ENCODE results near the gene MBOAT1. TPM values are rescaled to one million over a fixed set of nuclear protein-coding genes. Genes with fewer than 3 reads are reported as not detected.

MBOAT1 gene
- total RNA-seq, 1 donor from 2014 or later: 1.1 TPM

- DNase-seq (ENCODE audit: low spot score): no peak
- TF ChIP-seq CTCF (IDR thresholded peaks at IDR 0.05): no peak
- no peak overlapping the region for H3K4me3 Mint-ChIP-seq (ENCODE audit: unreplicated experiment)
- H3K27me3 Mint-ChIP-seq (ENCODE audit: low read depth): no peaks in the 10 kb centered on the region
- peaks cover 19% of the 10 kb centered on the region for H3K9me3 Mint-ChIP-seq (ENCODE audit: low read depth)
- H3K36me3 Mint-ChIP-seq (ENCODE audit: low read depth): no peaks in the 10 kb centered on the region
- no peak overlapping the region for H3K27ac Mint-ChIP-seq (ENCODE audit: unreplicated experiment)
- H3K4me1 Mint-ChIP-seq (ENCODE audit: low read depth): no peaks in the 10 kb centered on the region
These were observed 143.2 kb downstream of the MBOAT1 start for GRCh38 chr6:20069021-20069522.

GRCh38 chr6:20068421-20068988 lies 143.8 kb downstream of the MBOAT1 start:
- Mint-ChIP-seq H3K4me1 (ENCODE audit: low read depth) (no peaks in the 10 kb centered on the region), H3K27ac (ENCODE audit: unreplicated experiment) (no peak overlapping the region), H3K36me3 (ENCODE audit: low read depth) (no peaks in the 10 kb centered on the region), H3K27me3 (ENCODE audit: low read depth) (no peaks in the 10 kb centered on the region), H3K4me3 (ENCODE audit: unreplicated experiment) (no peak overlapping the region), H3K9me3 (ENCODE audit: low read depth) (peaks cover 19% of the 10 kb centered on the region)
- no peak for DNase-seq (ENCODE audit: low spot score)
- no peak for TF ChIP-seq CTCF (IDR thresholded peaks at IDR 0.05)

- H3K4me3 Mint-ChIP-seq (ENCODE audit: unreplicated experiment): no peak overlapping the region
- no peaks in the 10 kb centered on the region for H3K27me3 Mint-ChIP-seq (ENCODE audit: low read depth)
- no peaks in the 10 kb centered on the region for H3K4me1 Mint-ChIP-seq (ENCODE audit: low read depth)
- no peaks in the 10 kb centered on the region for H3K36me3 Mint-ChIP-seq (ENCODE audit: low read depth)
- DNase-seq (ENCODE audit: low spot score): no peak
- H3K9me3 Mint-ChIP-seq (ENCODE audit: low read depth): no peaks in the 10 kb centered on the region
- TF ChIP-seq CTCF (IDR thresholded peaks at IDR 0.05): no peak
- H3K27ac Mint-ChIP-seq (ENCODE audit: unreplicated experiment): no peak overlapping the region
These were observed 150.3 kb downstream of the MBOAT1 start for GRCh38 chr6:20061952-20062351.

- Mint-ChIP-seq H3K4me1 (ENCODE audit: low read depth) (peaks cover 5% of the 10 kb centered on the region), H3K27ac (ENCODE audit: unreplicated experiment) (no peak overlapping the region), H3K4me3 (ENCODE audit: unreplicated experiment) (no peak overlapping the region), H3K9me3 (ENCODE audit: low read depth) (no peaks in the 10 kb centered on the region), H3K36me3 (ENCODE audit: low read depth) (no peaks in the 10 kb centered on the region), H3K27me3 (ENCODE audit: low read depth) (no peaks in the 10 kb centered on the region)
- DNase-seq (ENCODE audit: low spot score): no peak
- TF ChIP-seq CTCF (IDR thresholded peaks at IDR 0.05): no peak
These were observed 152.0 kb downstream of the MBOAT1 start for GRCh38 chr6:20060252-20060651.

GRCh38 chr6:20058912-20059311 lies 153.4 kb downstream of the MBOAT1 start:
- Mint-ChIP-seq H3K4me1 (ENCODE audit: low read depth) (peaks cover 5% of the 10 kb centered on the region), H3K36me3 (ENCODE audit: low read depth) (no peaks in the 10 kb centered on the region), H3K4me3 (ENCODE audit: unreplicated experiment) (no peak overlapping the region), H3K27me3 (ENCODE audit: low read depth) (no peaks in the 10 kb centered on the region), H3K9me3 (ENCODE audit: low read depth) (no peaks in the 10 kb centered on the region), H3K27ac (ENCODE audit: unreplicated experiment) (no peak overlapping the region)
- TF ChIP-seq CTCF (IDR thresholded peaks at IDR 0.05): no peak
- no peak for DNase-seq (ENCODE audit: low spot score)
